WTC11 (cell line): Measurements from ENCODE around the gene LRRC30. TPM values are rescaled to one million over a fixed set of nuclear protein-coding genes. Genes with fewer than 3 reads are reported as not detected.

Experiments used
- ATAC-seq: fragments of 200-7000 bp; cut with Tn5 transposase; 2 replicates; pipeline ENCODE4 v1.10.0; 2021; ENCODE audit warnings: mild to moderate bottlenecking, moderate library complexity
- CTCF ChIA-PET: fragments of 300-600 bp; sonication (Branson Sonifier 250); formaldehyde crosslinking; loops from one replicate; lab custom pipeline; 2021; ENCODE audit warnings: antibody characterized with exemption; lab: Charles Lee
- POLR2A ChIA-PET: fragments of 350-600 bp; sonication (Branson Sonifier 250); formaldehyde crosslinking; loops from one replicate; lab custom pipeline; 2021; ENCODE audit warnings: antibody characterized with exemption; lab: Charles Lee
- DNase-seq: peaks from one replicate; pipeline ENCODE4 v3.0.0; 2021; ENCODE audit warnings: low spot score
- H3K27ac Mint-ChIP-seq: 2 replicates; pipeline ENCODE4 v1.8.0; 2021; ENCODE audit warnings: mixed read lengths
- H3K27me3 Mint-ChIP-seq: 2 replicates; pipeline ENCODE4 v1.8.0; 2021; ENCODE audit warnings: low read depth, mild to moderate bottlenecking, moderate library complexity, mixed read lengths
- H3K36me3 Mint-ChIP-seq: 2 replicates; pipeline ENCODE4 v1.8.0; 2021; ENCODE audit warnings: mixed read lengths
- H3K4me1 Mint-ChIP-seq: 2 replicates; pipeline ENCODE4 v1.8.0; 2022; ENCODE audit warnings: mixed read lengths
- H3K4me3 Mint-ChIP-seq: 2 replicates; pipeline ENCODE4 v1.8.0; 2021; ENCODE audit warnings: mild to moderate bottlenecking, moderate library complexity, mixed read lengths
- H3K9me3 Mint-ChIP-seq: 2 replicates; pipeline ENCODE4 v1.8.0; 2021; ENCODE audit warnings: mixed read lengths
- AFF4 ChIP-seq: sonication (generic); formaldehyde crosslinking; IDR thresholded peaks from 2 replicates; pipeline ENCODE4 v1.8.1; 2023; ENCODE audit warnings: mild to moderate bottlenecking, missing genetic modification reagents, borderline replicate concordance
- ARID4B ChIP-seq: sonication (generic); formaldehyde crosslinking; IDR thresholded peaks from 2 replicates; pipeline ENCODE4 v1.8.0; 2023; ENCODE audit warnings: missing genetic modification reagents, mild to moderate bottlenecking, borderline replicate concordance
- E2F4 ChIP-seq: sonication (generic); formaldehyde crosslinking; IDR thresholded peaks from 2 replicates; pipeline ENCODE4 v1.8.1; 2022; ENCODE audit warnings: low read depth, mild to moderate bottlenecking, moderate library complexity, missing genetic modification reagents, borderline replicate concordance
- EMX1 ChIP-seq: fragments of 250-450 bp; sonication (Bioruptor Pico); IDR thresholded peaks from 2 replicates; pipeline ENCODE4 v1.8.0; 2021; ENCODE audit warnings: mild to moderate bottlenecking
- ESRRA ChIP-seq: sonication (generic); formaldehyde crosslinking; IDR thresholded peaks from 2 replicates; pipeline ENCODE4 v1.8.1; 2022; ENCODE audit warnings: mild to moderate bottlenecking, missing genetic modification reagents, borderline replicate concordance
- FOXK1 ChIP-seq: sonication (generic); formaldehyde crosslinking; IDR thresholded peaks from 2 replicates; pipeline ENCODE4 v1.8.0; 2022; ENCODE audit warnings: mild to moderate bottlenecking, moderate library complexity, missing genetic modification reagents
- GABPB1 ChIP-seq: sonication (generic); formaldehyde crosslinking; IDR thresholded peaks from 2 replicates; pipeline ENCODE4 v1.8.1; 2023; ENCODE audit warnings: mild to moderate bottlenecking, missing genetic modification reagents
- JUN ChIP-seq: sonication (generic); formaldehyde crosslinking; IDR thresholded peaks from 2 replicates; pipeline ENCODE4 v1.8.0; 2023; ENCODE audit warnings: mild to moderate bottlenecking, missing genetic modification reagents
- MYBL2 ChIP-seq: sonication (generic); formaldehyde crosslinking; IDR thresholded peaks from 2 replicates; pipeline ENCODE4 v1.8.1; 2023; ENCODE audit warnings: mild to moderate bottlenecking, moderate library complexity, missing genetic modification reagents
- SOX15 ChIP-seq: fragments of 250-450 bp; sonication (Bioruptor Pico); IDR thresholded peaks from 2 replicates; pipeline ENCODE4 v1.9.0; 2021; ENCODE audit warnings: mild to moderate bottlenecking
- ZNF263 ChIP-seq: sonication (generic); formaldehyde crosslinking; IDR thresholded peaks from 2 replicates; pipeline ENCODE4 v1.8.1; 2022; ENCODE audit warnings: low read depth, mild to moderate bottlenecking, moderate library complexity, missing genetic modification reagents
- ZNF396 ChIP-seq: fragments of 250-450 bp; sonication (Bioruptor Pico); IDR thresholded peaks from 2 replicates; pipeline ENCODE4 v1.8.0; 2021; ENCODE audit warnings: mild to moderate bottlenecking, moderate library complexity, borderline replicate concordance
- ZNF423 ChIP-seq: fragments of 250-450 bp; sonication (Bioruptor Pico); IDR thresholded peaks from 2 replicates; pipeline ENCODE4 v2.1.2; 2022; ENCODE audit warnings: mild to moderate bottlenecking, moderate library complexity
- ZNF671 ChIP-seq: fragments of 250-450 bp; sonication (Bioruptor Pico); IDR thresholded peaks from 2 replicates; pipeline ENCODE4 v1.8.0; 2021; ENCODE audit warnings: mild to moderate bottlenecking
- total RNA-seq: library from RNA; stranded (reverse); gene quantifications from 3 replicates; pipeline ENCODE4 v1.2.3, GENCODE V29; 2021
- TF ChIP-seq, protein P1 (sequence below): sonication (generic); formaldehyde crosslinking; IDR thresholded peaks from 2 replicates; pipeline ENCODE4 v1.8.1; 2023; ENCODE audit warnings: mild to moderate bottlenecking, missing genetic modification reagents
- TF ChIP-seq, protein P2 (sequence below): sonication (generic); formaldehyde crosslinking; IDR thresholded peaks from 2 replicates; pipeline ENCODE4 v1.8.1; 2022; ENCODE audit warnings: missing genetic modification reagents, borderline replicate concordance
- TF ChIP-seq, protein P3 (sequence below): sonication (generic); formaldehyde crosslinking; IDR thresholded peaks from 2 replicates; pipeline ENCODE4 v1.8.0; 2022; ENCODE audit warnings: mild to moderate bottlenecking, missing genetic modification reagents
- TF ChIP-seq, protein P4 (sequence below): sonication (generic); formaldehyde crosslinking; IDR thresholded peaks from 2 replicates; pipeline ENCODE4 v1.8.0; 2022; ENCODE audit warnings: mild to moderate bottlenecking, missing genetic modification reagents

Gene LRRC30
- total RNA-seq, 1 experiment from 2014 or later: not detected

DNA sequence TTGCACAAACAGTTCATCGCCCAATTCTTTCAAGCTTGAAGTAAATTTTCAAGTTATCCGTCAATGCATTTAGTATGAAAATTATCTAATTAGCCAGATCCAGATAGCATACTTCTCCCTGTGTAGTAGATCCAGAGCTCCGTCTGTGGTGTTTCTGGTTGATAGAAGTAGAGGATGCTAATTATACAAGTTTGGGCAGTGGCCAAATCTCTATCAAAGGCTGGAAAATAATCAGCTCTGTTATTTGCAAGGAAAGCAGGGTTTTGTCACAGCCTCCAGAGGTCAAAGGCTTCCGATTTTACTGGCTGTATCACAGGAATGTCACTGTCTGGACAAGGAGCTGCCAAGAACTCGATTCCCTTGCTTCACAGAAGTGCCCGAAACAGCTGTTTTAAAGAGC lies 28.6 kb downstream of the LRRC30 start:
- TF ChIP-seq, protein P1, sequence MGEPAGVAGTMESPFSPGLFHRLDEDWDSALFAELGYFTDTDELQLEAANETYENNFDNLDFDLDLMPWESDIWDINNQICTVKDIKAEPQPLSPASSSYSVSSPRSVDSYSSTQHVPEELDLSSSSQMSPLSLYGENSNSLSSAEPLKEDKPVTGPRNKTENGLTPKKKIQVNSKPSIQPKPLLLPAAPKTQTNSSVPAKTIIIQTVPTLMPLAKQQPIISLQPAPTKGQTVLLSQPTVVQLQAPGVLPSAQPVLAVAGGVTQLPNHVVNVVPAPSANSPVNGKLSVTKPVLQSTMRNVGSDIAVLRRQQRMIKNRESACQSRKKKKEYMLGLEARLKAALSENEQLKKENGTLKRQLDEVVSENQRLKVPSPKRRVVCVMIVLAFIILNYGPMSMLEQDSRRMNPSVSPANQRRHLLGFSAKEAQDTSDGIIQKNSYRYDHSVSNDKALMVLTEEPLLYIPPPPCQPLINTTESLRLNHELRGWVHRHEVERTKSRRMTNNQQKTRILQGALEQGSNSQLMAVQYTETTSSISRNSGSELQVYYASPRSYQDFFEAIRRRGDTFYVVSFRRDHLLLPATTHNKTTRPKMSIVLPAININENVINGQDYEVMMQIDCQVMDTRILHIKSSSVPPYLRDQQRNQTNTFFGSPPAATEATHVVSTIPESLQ (CRISPR knock-in tag): no peak
- TF ChIP-seq JUN (CRISPR knock-in tag): no peak
- TF ChIP-seq AFF4 (CRISPR knock-in tag): no peak
- TF ChIP-seq FOXK1 (CRISPR knock-in tag): no peak
- no peak for TF ChIP-seq GABPB1 (CRISPR knock-in tag)
- no peak for TF ChIP-seq ZNF423 (CRISPR knock-in tag)
- no peak for TF ChIP-seq MYBL2 (CRISPR knock-in tag)
- no peak for TF ChIP-seq ZNF263 (CRISPR knock-in tag)
- TF ChIP-seq ZNF671 (CRISPR knock-in tag): no peak
- no peak for TF ChIP-seq SOX15 (CRISPR knock-in tag)
- TF ChIP-seq, protein P2, sequence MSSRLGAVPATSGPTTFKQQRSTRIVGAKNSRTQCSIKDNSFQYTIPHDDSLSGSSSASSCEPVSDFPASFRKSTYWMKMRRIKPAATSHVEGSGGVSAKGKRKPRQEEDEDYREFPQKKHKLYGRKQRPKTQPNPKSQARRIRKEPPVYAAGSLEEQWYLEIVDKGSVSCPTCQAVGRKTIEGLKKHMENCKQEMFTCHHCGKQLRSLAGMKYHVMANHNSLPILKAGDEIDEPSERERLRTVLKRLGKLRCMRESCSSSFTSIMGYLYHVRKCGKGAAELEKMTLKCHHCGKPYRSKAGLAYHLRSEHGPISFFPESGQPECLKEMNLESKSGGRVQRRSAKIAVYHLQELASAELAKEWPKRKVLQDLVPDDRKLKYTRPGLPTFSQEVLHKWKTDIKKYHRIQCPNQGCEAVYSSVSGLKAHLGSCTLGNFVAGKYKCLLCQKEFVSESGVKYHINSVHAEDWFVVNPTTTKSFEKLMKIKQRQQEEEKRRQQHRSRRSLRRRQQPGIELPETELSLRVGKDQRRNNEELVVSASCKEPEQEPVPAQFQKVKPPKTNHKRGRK (CRISPR knock-in tag): no peak
- TF ChIP-seq ZNF396 (CRISPR knock-in tag): no peak
- no peak for TF ChIP-seq ESRRA (CRISPR knock-in tag)
- no peak for TF ChIP-seq EMX1 (CRISPR knock-in tag)
- TF ChIP-seq, protein P3, sequence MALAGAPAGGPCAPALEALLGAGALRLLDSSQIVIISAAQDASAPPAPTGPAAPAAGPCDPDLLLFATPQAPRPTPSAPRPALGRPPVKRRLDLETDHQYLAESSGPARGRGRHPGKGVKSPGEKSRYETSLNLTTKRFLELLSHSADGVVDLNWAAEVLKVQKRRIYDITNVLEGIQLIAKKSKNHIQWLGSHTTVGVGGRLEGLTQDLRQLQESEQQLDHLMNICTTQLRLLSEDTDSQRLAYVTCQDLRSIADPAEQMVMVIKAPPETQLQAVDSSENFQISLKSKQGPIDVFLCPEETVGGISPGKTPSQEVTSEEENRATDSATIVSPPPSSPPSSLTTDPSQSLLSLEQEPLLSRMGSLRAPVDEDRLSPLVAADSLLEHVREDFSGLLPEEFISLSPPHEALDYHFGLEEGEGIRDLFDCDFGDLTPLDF (CRISPR knock-in tag): no peak
- TF ChIP-seq E2F4 (CRISPR knock-in tag): no peak
- TF ChIP-seq, all 79 proteins: peak for 0
- Mint-ChIP-seq H3K4me1 (no peaks in the 10 kb centered on the region), H3K27me3 (no peaks in the 10 kb centered on the region), H3K4me3 (no peak overlapping the region), H3K9me3 (no peaks in the 10 kb centered on the region), H3K36me3 (no peaks in the 10 kb centered on the region), H3K27ac (no peak overlapping the region)
- no peak for ATAC-seq
- ChIA-PET CTCF (interaction anchor here (0.5 to 1.0 kb wide), 4 partner anchors 13 to 308 kb away, joined by 3 to 5 read pairs (median 3); partner anchors contain the start of gene PTPRM), POLR2A (no interaction called here)
- DNase-seq: no peak

GRCh38 chr18:7261199-7261598 lies 30.3 kb downstream of the LRRC30 start:
- no peak for ATAC-seq
- H3K36me3 Mint-ChIP-seq: no peaks in the 10 kb centered on the region
- H3K4me1 Mint-ChIP-seq: no peaks in the 10 kb centered on the region
- no peaks in the 10 kb centered on the region for H3K9me3 Mint-ChIP-seq
- POLR2A ChIA-PET: no interaction called here
- H3K27me3 Mint-ChIP-seq: no peaks in the 10 kb centered on the region
- CTCF ChIA-PET: interaction anchor here (1.0 kb wide), 1 partner anchor 11 kb away, joined by 6 read pairs; no protein-coding TSS in a partner anchor
- TF ChIP-seq, protein P4, sequence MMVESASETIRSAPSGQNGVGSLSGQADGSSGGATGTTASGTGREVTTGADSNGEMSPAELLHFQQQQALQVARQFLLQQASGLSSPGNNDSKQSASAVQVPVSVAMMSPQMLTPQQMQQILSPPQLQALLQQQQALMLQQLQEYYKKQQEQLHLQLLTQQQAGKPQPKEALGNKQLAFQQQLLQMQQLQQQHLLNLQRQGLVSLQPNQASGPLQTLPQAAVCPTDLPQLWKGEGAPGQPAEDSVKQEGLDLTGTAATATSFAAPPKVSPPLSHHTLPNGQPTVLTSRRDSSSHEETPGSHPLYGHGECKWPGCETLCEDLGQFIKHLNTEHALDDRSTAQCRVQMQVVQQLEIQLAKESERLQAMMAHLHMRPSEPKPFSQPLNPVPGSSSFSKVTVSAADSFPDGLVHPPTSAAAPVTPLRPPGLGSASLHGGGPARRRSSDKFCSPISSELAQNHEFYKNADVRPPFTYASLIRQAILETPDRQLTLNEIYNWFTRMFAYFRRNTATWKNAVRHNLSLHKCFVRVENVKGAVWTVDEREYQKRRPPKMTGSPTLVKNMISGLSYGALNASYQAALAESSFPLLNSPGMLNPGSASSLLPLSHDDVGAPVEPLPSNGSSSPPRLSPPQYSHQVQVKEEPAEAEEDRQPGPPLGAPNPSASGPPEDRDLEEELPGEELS (CRISPR knock-in tag): no peak
- TF ChIP-seq ARID4B (CRISPR knock-in tag) (no peak), EMX1 (CRISPR knock-in tag) (no peak)
- no peak overlapping the region for H3K4me3 Mint-ChIP-seq
- H3K27ac Mint-ChIP-seq: no peak overlapping the region
- no peak for DNase-seq
